HL-60 (cell line): ENCODE data around the gene RRP1.
"Not testable (repeated sequence)": the region's sequence is repeated elsewhere in the genome, so short reads cannot be mapped to it uniquely, and the experiment has no call there.

ENCODE experiments used
- CTCF ChIP-seq: IDR thresholded peaks from one replicate; pipeline ENCODE4 v1.5.1; 2011; ENCODE audit warnings: low read length, control low read depth, inconsistent platforms; ENCODE audit not compliant: insufficient read depth
- POLR2AphosphoS5 ChIP-seq: IDR thresholded peaks from 2 replicates; pipeline ENCODE4 v1.6.1; 2012; ENCODE audit warnings: low read depth

GRCh38 chr21:43822741-43823140 lies 33.4 kb downstream of the RRP1 start:
- TF ChIP-seq POLR2AphosphoS5, CTCF: not testable (repeated sequence)
